Renal pelvis (tissue), 3 donors: Measurements from ENCODE around the gene SLC13A1. TPM values are rescaled to one million over a fixed set of nuclear protein-coding genes. Genes with fewer than 3 reads are reported as not detected.

Experiments used
- polyA plus RNA-seq, 3 donors: library from polyadenylated mRNA; unstranded; fragments of 120-200 nt; gene quantifications; one replicate each; pipeline ENCODE4 v1.2.1, GENCODE V29; 2013; ENCODE audit not compliant: insufficient read length in 3 of 3

SLC13A1 gene
- polyA plus RNA-seq, 3 donors: 19.3 to 28.3 (median 25.5) TPM

Other genes starting within 250 kb of the SLC13A1 start
- not detected for gene TAS2R16, start 204.3 kb downstream of the SLC13A1 start, polyA plus RNA-seq